ENCODE measurements around the gene HIRA.
A peak's percentile ranks its signal among the peaks of the same experiment; 100 is the strongest.

Gene HIRA

GRCh38 chr22:19291580-19292457 lies 139.7 kb downstream of the HIRA start, which contains the start of gene CLTCL1:
CLTCL1 (minus strand) TSS chr22:19291719; CDS start chr22:19291641, 78 bp downstream.
- no peaks in the 10 kb centered on the region for H3K36me3 ChIP-seq (replicated peaks in 1 of 2; ENCODE audit: control insufficient read depth in 2 of 2, insufficient read depth in 2 of 2, low read length in 2 of 2)
- H3K27ac ChIP-seq (replicated peaks; ENCODE audit: low read length) = no peak within 1 kb of the TSS
- H3K4ac ChIP-seq (ENCODE audit: low read length) = no peak within 1 kb of the TSS
- no peak within 1 kb of the TSS for H4K8ac ChIP-seq (ENCODE audit: low read depth, low read length)
- H3K9me3 ChIP-seq (replicated peaks in 1 of 2; ENCODE audit: control insufficient read depth in 2 of 2, insufficient read depth in 1 of 2, low read depth in 1 of 2, low read length in 2 of 2) = no peaks in the 10 kb centered on the region
- H3K9ac ChIP-seq (ENCODE audit: low read depth, low read length, poor library complexity) = peak within 1 kb of the TSS; percentile 82
- no peak within 1 kb of the TSS for H3K14ac ChIP-seq (ENCODE audit: low read length)
- peak within 1 kb of the TSS; percentile 94 for H3K23ac ChIP-seq (ENCODE audit: low read depth, low read length, poor library complexity)
- H2BK12ac ChIP-seq (ENCODE audit: low read length) = no peak within 1 kb of the TSS
- peak within 1 kb of the TSS; percentile 31 for H2BK15ac ChIP-seq (ENCODE audit: low read length)
- H2AFZ ChIP-seq (ENCODE audit: low read length) = peak within 1 kb of the TSS; percentile 99
- DNase-seq (ENCODE audit: low spot score) = peak; percentile 80
- no CpG with 5 or more reads among the region's 74 CpGs for WGBS, 2 donors (ENCODE audit: extremely low coverage in 2 of 2, insufficient read length in 2 of 2, insufficient replicate concordance in 1 of 2)
- peak within 1 kb of the TSS; percentile 94 for H3K4me2 ChIP-seq (ENCODE audit: insufficient read depth, low read length, poor library complexity, severe bottlenecking)
- peak within 1 kb of the TSS; percentile 70 to 91 for H3K4me3 ChIP-seq (ENCODE audit: low read length in 2 of 2)
- peaks cover 0 to 10% of the 10 kb centered on the region in 2 donors for H3K4me1 ChIP-seq (ENCODE audit: control insufficient read depth in 2 of 2, insufficient read depth in 1 of 2, low read depth in 1 of 2, low read length in 2 of 2)
- H2BK120ac ChIP-seq (ENCODE audit: low read depth, low read length) = no peak within 1 kb of the TSS
- H2AK5ac ChIP-seq (ENCODE audit: low read depth, low read length) = no peak within 1 kb of the TSS
- H3K79me1 ChIP-seq (ENCODE audit: low read depth, low read length) = no peaks in the 10 kb centered on the region
- no peak within 1 kb of the TSS for H4K91ac ChIP-seq (ENCODE audit: low read depth, low read length, poor library complexity)
- peak within 1 kb of the TSS; percentile 83 for H3K18ac ChIP-seq (ENCODE audit: low read length)
- H3K27me3 ChIP-seq (ENCODE audit: control insufficient read depth in 3 of 3, insufficient read depth in 3 of 3, low read depth in 1 of 3, low read length in 3 of 3) = peaks cover 0 to 5% (median 0%) of the 10 kb centered on the region in 3 experiments
- H2BK5ac ChIP-seq (ENCODE audit: low read length) = peak within 1 kb of the TSS; percentile 39

- no peak overlapping the region for H2BK12ac ChIP-seq (ENCODE audit: low read length)
- no peak overlapping the region for H2AK5ac ChIP-seq (ENCODE audit: low read depth, low read length)
- WGBS, 2 donors (ENCODE audit: extremely low coverage in 2 of 2, insufficient read length in 2 of 2, insufficient replicate concordance in 1 of 2) = no CpG with 5 or more reads among the region's 41 CpGs
- H3K23ac ChIP-seq (ENCODE audit: low read depth, low read length, poor library complexity) = peak overlapping the region; percentile 94
- H3K4me1 ChIP-seq (ENCODE audit: control insufficient read depth in 2 of 2, insufficient read depth in 1 of 2, low read depth in 1 of 2, low read length in 2 of 2) = peaks cover 0 to 10% of the 10 kb centered on the region in 2 donors
- peaks cover 0 to 5% (median 0%) of the 10 kb centered on the region in 3 experiments for H3K27me3 ChIP-seq (ENCODE audit: control insufficient read depth in 3 of 3, insufficient read depth in 3 of 3, low read depth in 1 of 3, low read length in 3 of 3)
- peak overlapping the region; percentile 68 to 91 for H3K4me3 ChIP-seq (ENCODE audit: low read length in 2 of 2)
- H3K9me3 ChIP-seq (replicated peaks in 1 of 2; ENCODE audit: control insufficient read depth in 2 of 2, insufficient read depth in 1 of 2, low read depth in 1 of 2, low read length in 2 of 2) = no peaks in the 10 kb centered on the region
- H3K36me3 ChIP-seq (replicated peaks in 1 of 2; ENCODE audit: control insufficient read depth in 2 of 2, insufficient read depth in 2 of 2, low read length in 2 of 2) = no peaks in the 10 kb centered on the region
- no peak for DNase-seq (ENCODE audit: low spot score)
- H3K9ac ChIP-seq (ENCODE audit: low read depth, low read length, poor library complexity) = peak overlapping the region; percentile 82
- H4K8ac ChIP-seq (ENCODE audit: low read depth, low read length) = no peak overlapping the region
- no peak overlapping the region for H2BK120ac ChIP-seq (ENCODE audit: low read depth, low read length)
- peak overlapping the region; percentile 94 for H3K4me2 ChIP-seq (ENCODE audit: insufficient read depth, low read length, poor library complexity, severe bottlenecking)
- peak overlapping the region; percentile 39 for H2BK5ac ChIP-seq (ENCODE audit: low read length)
- H3K79me1 ChIP-seq (ENCODE audit: low read depth, low read length) = no peaks in the 10 kb centered on the region
- H3K14ac ChIP-seq (ENCODE audit: low read length) = no peak overlapping the region
- H2AFZ ChIP-seq (ENCODE audit: low read length) = peak overlapping the region; percentile 99
- peak overlapping the region; percentile 83 for H3K18ac ChIP-seq (ENCODE audit: low read length)
- H3K4ac ChIP-seq (ENCODE audit: low read length) = no peak overlapping the region
- no peak overlapping the region for H4K91ac ChIP-seq (ENCODE audit: low read depth, low read length, poor library complexity)
- no peak overlapping the region for H3K27ac ChIP-seq (replicated peaks; ENCODE audit: low read length)
- peak overlapping the region; percentile 31 for H2BK15ac ChIP-seq (ENCODE audit: low read length)
Measured at GRCh38 chr22:19291218-19291579, 140.3 kb downstream of the HIRA start.

GRCh38 chr22:19290400-19291217 lies 140.9 kb downstream of the HIRA start:
- Histone ChIP-seq H3K18ac (ENCODE audit: low read length) (peak overlapping the region; percentile 83), H3K14ac (ENCODE audit: low read length) (no peak overlapping the region), H2AFZ (ENCODE audit: low read length) (peak overlapping the region; percentile 99), H3K27ac (replicated peaks; ENCODE audit: low read length) (no peak overlapping the region), H3K4me3 (ENCODE audit: low read length in 2 of 2) (peak overlapping the region; percentile 68 to 91), H3K9me3 (replicated peaks in 1 of 2; ENCODE audit: control insufficient read depth in 2 of 2, insufficient read depth in 1 of 2, low read depth in 1 of 2, low read length in 2 of 2) (no peaks in the 10 kb centered on the region), H3K4me1 (ENCODE audit: control insufficient read depth in 2 of 2, insufficient read depth in 1 of 2, low read depth in 1 of 2, low read length in 2 of 2) (peaks cover 0 to 10% of the 10 kb centered on the region in 2 donors), H2BK12ac (ENCODE audit: low read length) (no peak overlapping the region), H3K27me3 (ENCODE audit: control insufficient read depth in 3 of 3, insufficient read depth in 3 of 3, low read depth in 1 of 3, low read length in 3 of 3) (peaks cover 0 to 5% (median 0%) of the 10 kb centered on the region in 3 experiments), H3K36me3 (replicated peaks in 1 of 2; ENCODE audit: control insufficient read depth in 2 of 2, insufficient read depth in 2 of 2, low read length in 2 of 2) (no peaks in the 10 kb centered on the region), H2BK5ac (ENCODE audit: low read length) (peak overlapping the region; percentile 39), H3K23ac (ENCODE audit: low read depth, low read length, poor library complexity) (peak overlapping the region; percentile 94), H4K91ac (ENCODE audit: low read depth, low read length, poor library complexity) (no peak overlapping the region), H2BK120ac (ENCODE audit: low read depth, low read length) (no peak overlapping the region), H2AK5ac (ENCODE audit: low read depth, low read length) (no peak overlapping the region), H3K4ac (ENCODE audit: low read length) (no peak overlapping the region), H4K8ac (ENCODE audit: low read depth, low read length) (no peak overlapping the region), H3K79me1 (ENCODE audit: low read depth, low read length) (no peaks in the 10 kb centered on the region), H2BK15ac (ENCODE audit: low read length) (no peak overlapping the region), H3K4me2 (ENCODE audit: insufficient read depth, low read length, poor library complexity, severe bottlenecking) (peak overlapping the region; percentile 94), H3K9ac (ENCODE audit: low read depth, low read length, poor library complexity) (peak overlapping the region; percentile 82)
- no CpG with 5 or more reads among the region's 27 CpGs for WGBS, 2 donors (ENCODE audit: extremely low coverage in 2 of 2, insufficient read length in 2 of 2, insufficient replicate concordance in 1 of 2)
- no peak for DNase-seq (ENCODE audit: low spot score)

Data from neuronal stem cell (in vitro differentiated cells).